Measurements from ENCODE around the gene PROSER2.

Gene PROSER2

GRCh38 chr10:11880151-11881029 is 57.2 kb downstream of the PROSER2 start:
- H3K4me1 ChIP-seq (ENCODE audit: insufficient read depth, poor library complexity, severe bottlenecking) = peaks cover 52% of the 10 kb centered on the region
- H3K36me3 ChIP-seq (ENCODE audit: low read depth) = no peaks in the 10 kb centered on the region
- no peaks in the 10 kb centered on the region for H3K9me3 ChIP-seq (ENCODE audit: severe bottlenecking)
- DNase-seq (ENCODE audit: low spot score) = no peak
- no peak overlapping the region for H3K4me3 ChIP-seq (ENCODE audit: severe bottlenecking)
- H3K27ac ChIP-seq (ENCODE audit: poor library complexity, severe bottlenecking) = peak overlapping the region; percentile 98
- H3K27me3 ChIP-seq (ENCODE audit: insufficient read depth, poor library complexity, severe bottlenecking) = no peaks in the 10 kb centered on the region
- ATAC-seq (ENCODE audit: low read depth) = no peak
- no peak for TF ChIP-seq CTCF (IDR thresholded peaks at IDR 0.05; ENCODE audit: poor library complexity, severe bottlenecking)

- no peak overlapping the region for H3K4me3 ChIP-seq (ENCODE audit: severe bottlenecking)
- H3K27me3 ChIP-seq (ENCODE audit: insufficient read depth, poor library complexity, severe bottlenecking) = no peaks in the 10 kb centered on the region
- ATAC-seq (ENCODE audit: low read depth) (no peak), DNase-seq (ENCODE audit: low spot score) (no peak)
- H3K9me3 ChIP-seq (ENCODE audit: severe bottlenecking) = no peaks in the 10 kb centered on the region
- peaks cover 47% of the 10 kb centered on the region for H3K4me1 ChIP-seq (ENCODE audit: insufficient read depth, poor library complexity, severe bottlenecking)
- H3K36me3 ChIP-seq (ENCODE audit: low read depth) = no peaks in the 10 kb centered on the region
- peak overlapping the region; percentile 98 for H3K27ac ChIP-seq (ENCODE audit: poor library complexity, severe bottlenecking)
- no peak for TF ChIP-seq CTCF (IDR thresholded peaks at IDR 0.05; ENCODE audit: poor library complexity, severe bottlenecking)
Measured at GRCh38 chr10:11881030-11881476, 57.9 kb downstream of the PROSER2 start.

- TF ChIP-seq CTCF (IDR thresholded peaks at IDR 0.05; ENCODE audit: poor library complexity, severe bottlenecking) = no peak
- H3K36me3 ChIP-seq (ENCODE audit: low read depth) = no peaks in the 10 kb centered on the region
- H3K4me3 ChIP-seq (ENCODE audit: severe bottlenecking) = no peak overlapping the region
- H3K4me1 ChIP-seq (ENCODE audit: insufficient read depth, poor library complexity, severe bottlenecking) = peaks cover 43% of the 10 kb centered on the region
- H3K27me3 ChIP-seq (ENCODE audit: insufficient read depth, poor library complexity, severe bottlenecking) = no peaks in the 10 kb centered on the region
- peak; percentile 83 for ATAC-seq (ENCODE audit: low read depth)
- peak; percentile 92 for DNase-seq (ENCODE audit: low spot score)
- H3K27ac ChIP-seq (ENCODE audit: poor library complexity, severe bottlenecking) = peak overlapping the region; percentile 98
- no peaks in the 10 kb centered on the region for H3K9me3 ChIP-seq (ENCODE audit: severe bottlenecking)
Measured at GRCh38 chr10:11881477-11882417, 58.6 kb downstream of the PROSER2 start.

- no peak for ATAC-seq (ENCODE audit: low read depth)
Measured at GRCh38 chr10:11882646-11883375, 59.7 kb downstream of the PROSER2 start.

More at GRCh38 chr10:11882646-11883375, 59.7 kb downstream of the PROSER2 start:
- no peak for TF ChIP-seq CTCF (IDR thresholded peaks at IDR 0.05; ENCODE audit: poor library complexity, severe bottlenecking)
- DNase-seq (ENCODE audit: low spot score) = no peak
- Histone ChIP-seq H3K27ac (ENCODE audit: poor library complexity, severe bottlenecking) (peak overlapping the region; percentile 98), H3K9me3 (ENCODE audit: severe bottlenecking) (no peaks in the 10 kb centered on the region), H3K4me1 (ENCODE audit: insufficient read depth, poor library complexity, severe bottlenecking) (peaks cover 50% of the 10 kb centered on the region), H3K27me3 (ENCODE audit: insufficient read depth, poor library complexity, severe bottlenecking) (no peaks in the 10 kb centered on the region), H3K4me3 (ENCODE audit: severe bottlenecking) (no peak overlapping the region), H3K36me3 (ENCODE audit: low read depth) (no peaks in the 10 kb centered on the region)

Data from RWPE2 (cell line).